EL (cell line): Measurements from ENCODE around the gene DYNLT2B.
"Not testable (repeated sequence)": the region's sequence is repeated elsewhere in the genome, so short reads cannot be mapped to it uniquely, and the experiment has no call there.

Source experiments
- DNase-seq: peaks from one replicate; pipeline ENCODE4 v3.0.0-alpha.2; 2016

DYNLT2B gene

GRCh38 chr3:196317687-196318467 lies at the start of gene DYNLT2B:
Gene DYNLT2B (minus strand): TSS chr3:196318240. CDS start chr3:196318152, 88 bp downstream.
- DNase-seq: peak; percentile 93

- DNase-seq: no peak
Observed at GRCh38 chr3:196365736-196366135, 47.7 kb upstream of the DYNLT2B start.

- no peak for DNase-seq
Observed at GRCh38 chr3:196360586-196360985, 42.5 kb upstream of the DYNLT2B start.

GRCh38 chr3:196358540-196358939 lies 40.5 kb upstream of the DYNLT2B start:
- not testable (repeated sequence) for DNase-seq

- DNase-seq: no peak
Observed at GRCh38 chr3:196357905-196358304, 39.9 kb upstream of the DYNLT2B start.

- no peak for DNase-seq
Observed at GRCh38 chr3:196356556-196356955, 38.5 kb upstream of the DYNLT2B start.

- no peak for DNase-seq
Observed at GRCh38 chr3:196355668-196356067, 37.6 kb upstream of the DYNLT2B start.

GRCh38 chr3:196354132-196354531 lies 36.1 kb upstream of the DYNLT2B start:
- no peak for DNase-seq

GRCh38 chr3:196351541-196351940 lies 33.5 kb upstream of the DYNLT2B start:
- DNase-seq: no peak

GRCh38 chr3:196350067-196350466 lies 32.0 kb upstream of the DYNLT2B start:
- DNase-seq: no peak

GRCh38 chr3:196348698-196349097 lies 30.7 kb upstream of the DYNLT2B start:
- DNase-seq: no peak

GRCh38 chr3:196344663-196345062 lies 26.6 kb upstream of the DYNLT2B start:
- no peak for DNase-seq

GRCh38 chr3:196343917-196344316 lies 25.9 kb upstream of the DYNLT2B start:
- not testable (repeated sequence) for DNase-seq

- peak; percentile 59 for DNase-seq
Observed at GRCh38 chr3:196341137-196341536, 23.1 kb upstream of the DYNLT2B start.

GRCh38 chr3:196340466-196340865 lies 22.4 kb upstream of the DYNLT2B start:
- DNase-seq: no peak

- DNase-seq: peak; percentile 78
Observed at GRCh38 chr3:196339493-196340254, 21.6 kb upstream of the DYNLT2B start.

- DNase-seq: no peak
Observed at GRCh38 chr3:196339044-196339443, 21.0 kb upstream of the DYNLT2B start.

GRCh38 chr3:196336319-196337145 lies 18.5 kb upstream of the DYNLT2B start:
- no peak for DNase-seq

- DNase-seq: no peak
Observed at GRCh38 chr3:196335503-196335948, 17.5 kb upstream of the DYNLT2B start.

GRCh38 chr3:196334982-196335381 lies 16.9 kb upstream of the DYNLT2B start:
- no peak for DNase-seq

GRCh38 chr3:196332168-196332567 lies 14.1 kb upstream of the DYNLT2B start:
- no peak for DNase-seq

GRCh38 chr3:196327405-196327804 lies 9.4 kb upstream of the DYNLT2B start:
- peak; percentile 25 for DNase-seq

- no peak for DNase-seq
Observed at GRCh38 chr3:196326936-196327335, 8.9 kb upstream of the DYNLT2B start.
